Testis (tissue), 2 donors: ENCODE results near the gene CITED2.

Experiments used
- CTCF ChIP-seq, 3 experiments: fragments of 450-650 bp in 2 of 3; fragments of 200-600 bp in 1 of 3; sonication (generic) in 1 of 3; IDR thresholded peaks; one replicate each; pipeline ENCODE4 v1.5.1; 2016 to 2019; ENCODE audit warnings: antibody characterized with exemption in 3 of 3, mild to moderate bottlenecking in 2 of 3, moderate library complexity in 1 of 3
- POLR2A ChIP-seq: fragments of 450-650 bp; IDR thresholded peaks from one replicate; pipeline ENCODE4 v1.6.1; 2017; ENCODE audit warnings: antibody characterized with exemption, mild to moderate bottlenecking, moderate library complexity

- peak in 1 of 3 experiments; percentile 26 for TF ChIP-seq CTCF (IDR thresholded peaks at IDR 0.05)
- TF ChIP-seq POLR2A = peak; percentile 91
Measured at GRCh38 chr6:139374357-139375225, at the start of gene CITED2.
